AG09309 (cell line): Measurements from ENCODE around the gene CACNB2.

Source experiments
- DNase-seq: peaks from one replicate; pipeline ENCODE4 v3.0.0-alpha.2; 2010; ENCODE audit warnings: low read depth
- H3K4me3 ChIP-seq: 2 replicates; pipeline ENCODE4 v1.5.1; 2011; ENCODE audit warnings: mild to moderate bottlenecking, low read depth, low read length, moderate library complexity; ENCODE audit not compliant: control insufficient read depth
- CTCF ChIP-seq: IDR thresholded peaks from 2 replicates; pipeline ENCODE4 v1.5.1; 2011; ENCODE audit warnings: mild to moderate bottlenecking, low read depth, low read length, inconsistent platforms; ENCODE audit not compliant: insufficient read depth, control insufficient read depth; ENCODE audit errors: missing control alignments

CACNB2 gene

GRCh38 chr10:18401416-18402195, 261.4 kb downstream of the CACNB2 start:
- no peak for DNase-seq
- no peak overlapping the region for H3K4me3 ChIP-seq
- TF ChIP-seq CTCF, result no peak

- DNase-seq, result no peak
These were observed 262.6 kb downstream of the CACNB2 start for GRCh38 chr10:18402853-18403252.

DNA sequence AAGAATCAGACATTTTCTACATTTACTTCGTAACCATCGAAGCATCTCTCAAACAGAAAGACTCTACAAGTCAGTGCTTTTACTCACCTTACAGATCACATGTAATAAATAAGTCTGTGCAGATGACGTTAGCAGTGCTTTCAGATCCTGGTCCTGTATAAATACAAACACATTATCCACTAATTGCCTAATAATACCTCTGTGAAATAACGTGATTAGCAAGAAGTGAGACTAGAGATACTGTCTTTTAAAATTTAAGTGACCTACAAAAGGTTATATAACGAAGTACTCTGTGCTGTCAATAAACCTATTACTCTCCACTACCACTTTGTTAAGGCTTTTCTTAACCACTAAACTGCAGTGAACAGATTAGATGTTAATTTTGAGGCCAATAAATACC, 264.3 kb downstream of the CACNB2 start:
- no peak for TF ChIP-seq CTCF
- DNase-seq, result no peak
- no peak overlapping the region for H3K4me3 ChIP-seq

More at GRCh38 chr10:18402853-18403252, 262.6 kb downstream of the CACNB2 start:
- no peak overlapping the region for H3K4me3 ChIP-seq
- no peak for TF ChIP-seq CTCF

- no peak for DNase-seq
- no peak overlapping the region for H3K4me3 ChIP-seq
- no peak for TF ChIP-seq CTCF
These were observed 265.9 kb downstream of the CACNB2 start for GRCh38 chr10:18406136-18406535.

GRCh38 chr10:18409599-18410397, 269.6 kb downstream of the CACNB2 start:
- H3K4me3 ChIP-seq, result no peak overlapping the region
- no peak for TF ChIP-seq CTCF
- DNase-seq, result no peak

GRCh38 chr10:18414061-18414460, 273.8 kb downstream of the CACNB2 start:
- no peak for DNase-seq
- no peak overlapping the region for H3K4me3 ChIP-seq
- no peak for TF ChIP-seq CTCF
